Activated T-helper 17 cell treated with anti-CD3 and anti-CD28 coated beads, Interleukin-2, amount 50 U/mL, for 72 hours (primary cell): Measurements from ENCODE around the gene DHX15. TPM values are rescaled to one million over a fixed set of nuclear protein-coding genes. Genes with fewer than 3 reads are reported as not detected.

ENCODE experiments used
- ATAC-seq: fragments of 150-1000 bp; cut with Tn5 transposase; replicated peaks from 2 replicates; pipeline ENCODE4 v1.10.0; 2021; ENCODE audit warnings: mild to moderate bottlenecking, moderate library complexity
- H3K27ac Mint-ChIP-seq: one replicate; pipeline ENCODE4 v1.8.0; 2022; ENCODE audit warnings: mixed read lengths
- H3K27me3 Mint-ChIP-seq: one replicate; pipeline ENCODE4 v1.8.0; 2022; ENCODE audit warnings: mixed read lengths
- H3K36me3 Mint-ChIP-seq: one replicate; pipeline ENCODE4 v1.8.0; 2022; ENCODE audit warnings: low read depth, mild to moderate bottlenecking, mixed read lengths
- H3K4me1 Mint-ChIP-seq: one replicate; pipeline ENCODE4 v1.8.0; 2022; ENCODE audit warnings: mixed read lengths
- H3K4me3 Mint-ChIP-seq: one replicate; pipeline ENCODE4 v1.8.0; 2022; ENCODE audit warnings: mild to moderate bottlenecking, mixed read lengths
- H3K9me3 Mint-ChIP-seq: one replicate; pipeline ENCODE4 v1.8.0; 2022; ENCODE audit warnings: mixed read lengths
- total RNA-seq, 2 donors: library from RNA; stranded (reverse); gene quantifications; one replicate each; pipeline ENCODE4 v1.2.3, GENCODE V29; 2022

DHX15 gene
- 100 to 1,000 TPM; 190 to 226 TPM for total RNA-seq

DNA sequence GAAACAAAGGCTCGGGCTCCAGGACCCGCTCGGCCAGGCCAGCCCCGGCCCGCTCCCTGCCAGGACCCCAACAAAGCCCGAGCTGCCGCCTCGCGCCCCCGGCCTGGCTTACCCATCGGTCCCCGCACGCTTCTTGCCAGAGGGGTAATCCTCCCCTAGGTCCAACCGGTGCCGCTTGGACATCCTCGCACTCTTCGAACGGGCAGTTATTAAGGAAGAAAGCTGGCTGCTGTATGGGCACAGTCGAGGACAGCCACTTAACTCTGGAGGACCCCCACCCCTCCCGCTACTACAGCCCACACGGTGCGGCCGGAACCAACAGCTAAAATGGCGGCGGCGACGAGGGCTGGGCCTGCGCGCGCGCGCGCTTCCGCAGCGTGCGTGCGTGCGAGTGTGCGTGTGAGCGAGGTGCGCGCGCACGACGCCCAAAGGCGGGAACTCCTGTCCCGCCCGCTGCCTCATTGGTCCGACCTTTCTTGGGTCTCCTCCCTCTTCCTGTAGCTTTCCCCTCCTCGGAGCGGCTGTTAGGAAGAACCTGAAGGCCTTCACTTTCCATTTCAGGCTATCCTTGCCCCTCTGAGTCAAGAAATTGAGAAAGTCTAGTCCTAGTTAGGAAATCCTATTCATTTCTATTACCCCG is at the start of gene DHX15:
Gene DHX15, minus strand, starts transcription at position 344 of the 640 bp plus-strand sequence. Its CDS starts 161 bp downstream, at position 183.
- peak within 1 kb of the TSS; percentile 89 for H3K4me3 Mint-ChIP-seq
- H3K4me1 Mint-ChIP-seq, result peaks cover 17% of the 10 kb centered on the region
- H3K36me3 Mint-ChIP-seq, result peaks cover 49% of the 10 kb centered on the region

DNA sequence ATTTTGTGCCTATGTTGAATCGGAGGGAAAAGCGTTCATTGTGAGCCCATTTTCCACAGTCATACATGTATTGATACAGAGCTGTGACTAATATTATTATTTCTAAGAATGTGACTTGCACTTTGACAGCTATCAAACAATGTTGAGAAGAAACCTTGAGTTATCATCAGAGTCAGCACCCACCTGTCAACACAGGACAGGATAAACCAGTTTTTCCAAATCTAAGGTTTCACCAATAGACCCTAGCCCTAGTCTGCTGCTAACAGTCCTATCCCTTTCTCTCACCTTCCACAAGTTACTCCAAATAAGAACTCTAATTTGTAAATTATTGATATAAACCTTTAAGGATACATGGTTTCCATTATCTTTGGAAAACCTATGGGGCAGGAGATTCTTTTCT is 47.7 kb upstream of the DHX15 start:
- no peaks in the 10 kb centered on the region for H3K36me3 Mint-ChIP-seq
- peaks cover 19% of the 10 kb centered on the region for H3K27me3 Mint-ChIP-seq
- H3K27ac Mint-ChIP-seq, result no peak overlapping the region
- no peak for ATAC-seq
- H3K9me3 Mint-ChIP-seq, result peaks cover 4% of the 10 kb centered on the region
- no peak overlapping the region for H3K4me3 Mint-ChIP-seq
- H3K4me1 Mint-ChIP-seq, result no peaks in the 10 kb centered on the region

More for the DNA sequence above, at the start of gene DHX15:
- Mint-ChIP-seq H3K9me3 (no peaks in the 10 kb centered on the region), H3K27ac (peak within 1 kb of the TSS; percentile 94), H3K27me3 (no peaks in the 10 kb centered on the region)
- peak; percentile 95 for ATAC-seq

DNA sequence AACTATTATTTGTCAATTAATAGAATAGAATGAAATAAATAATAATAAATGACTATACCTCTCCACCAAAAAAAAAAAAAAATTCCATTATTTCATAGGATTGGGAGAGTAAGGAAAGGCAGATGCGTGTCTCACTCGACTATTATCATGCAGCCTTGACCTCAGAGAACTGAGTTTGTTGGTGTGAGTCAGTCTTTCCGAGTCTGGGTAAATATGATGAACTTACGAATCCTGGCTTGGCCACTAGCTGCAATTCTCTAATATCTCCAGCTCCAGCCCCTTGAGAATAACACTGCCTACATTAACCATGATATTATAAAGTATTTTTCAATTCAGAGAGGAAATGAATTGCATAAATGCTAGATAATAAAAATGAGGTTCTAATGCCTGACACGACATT is 46.6 kb upstream of the DHX15 start:
- H3K9me3 Mint-ChIP-seq, result peaks cover 4% of the 10 kb centered on the region
- H3K27me3 Mint-ChIP-seq, result peaks cover 19% of the 10 kb centered on the region
- ATAC-seq, result no peak
- no peaks in the 10 kb centered on the region for H3K36me3 Mint-ChIP-seq
- H3K4me1 Mint-ChIP-seq, result no peaks in the 10 kb centered on the region
- H3K4me3 Mint-ChIP-seq, result no peak overlapping the region
- H3K27ac Mint-ChIP-seq, result no peak overlapping the region

DNA sequence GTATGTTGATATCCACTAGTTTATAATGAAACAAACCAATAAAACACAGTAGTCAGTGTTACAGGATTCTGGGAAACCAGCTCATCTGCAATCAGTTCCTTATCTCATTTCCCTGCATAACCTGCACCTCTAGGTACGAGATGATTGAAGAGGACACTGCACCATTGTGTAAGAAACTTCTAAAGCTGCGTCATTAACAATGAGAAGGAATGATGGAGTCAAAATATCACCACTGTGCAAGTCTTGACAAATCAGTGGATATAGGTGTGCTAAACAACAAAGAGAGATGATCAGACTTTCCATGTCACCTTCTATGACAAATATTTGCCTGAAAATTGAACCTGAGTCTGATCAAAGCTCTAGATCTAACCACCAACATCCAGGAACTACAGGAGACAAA is 40.7 kb upstream of the DHX15 start:
- Mint-ChIP-seq H3K36me3 (no peaks in the 10 kb centered on the region), H3K27ac (no peak overlapping the region), H3K9me3 (peaks cover 9% of the 10 kb centered on the region), H3K4me1 (no peaks in the 10 kb centered on the region), H3K4me3 (no peak overlapping the region), H3K27me3 (peaks cover 27% of the 10 kb centered on the region)
- ATAC-seq, result no peak

DNA sequence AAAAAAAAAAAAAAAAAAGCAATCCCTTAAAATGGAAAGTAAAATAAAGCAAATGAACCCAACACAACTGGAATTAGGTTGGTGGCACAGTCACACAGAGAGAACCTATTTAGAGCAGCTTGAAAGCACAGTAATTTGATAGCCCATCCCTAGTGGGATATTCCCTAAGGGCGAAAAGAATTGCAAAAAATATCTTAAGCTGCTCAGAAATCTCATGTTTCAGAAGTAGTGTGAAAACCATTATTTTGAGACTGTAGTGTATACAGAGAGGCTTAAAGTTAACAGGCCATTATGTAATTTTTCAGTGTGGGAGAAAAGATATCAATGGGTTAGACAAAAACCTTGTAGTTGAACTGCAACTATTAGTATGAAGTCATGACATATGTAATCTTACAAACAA is 40.0 kb upstream of the DHX15 start:
- H3K27me3 Mint-ChIP-seq, result peaks cover 24% of the 10 kb centered on the region
- no peak for ATAC-seq
- no peak overlapping the region for H3K27ac Mint-ChIP-seq
- no peak overlapping the region for H3K4me3 Mint-ChIP-seq
- no peaks in the 10 kb centered on the region for H3K4me1 Mint-ChIP-seq
- H3K36me3 Mint-ChIP-seq, result no peaks in the 10 kb centered on the region
- H3K9me3 Mint-ChIP-seq, result peaks cover 12% of the 10 kb centered on the region

DNA sequence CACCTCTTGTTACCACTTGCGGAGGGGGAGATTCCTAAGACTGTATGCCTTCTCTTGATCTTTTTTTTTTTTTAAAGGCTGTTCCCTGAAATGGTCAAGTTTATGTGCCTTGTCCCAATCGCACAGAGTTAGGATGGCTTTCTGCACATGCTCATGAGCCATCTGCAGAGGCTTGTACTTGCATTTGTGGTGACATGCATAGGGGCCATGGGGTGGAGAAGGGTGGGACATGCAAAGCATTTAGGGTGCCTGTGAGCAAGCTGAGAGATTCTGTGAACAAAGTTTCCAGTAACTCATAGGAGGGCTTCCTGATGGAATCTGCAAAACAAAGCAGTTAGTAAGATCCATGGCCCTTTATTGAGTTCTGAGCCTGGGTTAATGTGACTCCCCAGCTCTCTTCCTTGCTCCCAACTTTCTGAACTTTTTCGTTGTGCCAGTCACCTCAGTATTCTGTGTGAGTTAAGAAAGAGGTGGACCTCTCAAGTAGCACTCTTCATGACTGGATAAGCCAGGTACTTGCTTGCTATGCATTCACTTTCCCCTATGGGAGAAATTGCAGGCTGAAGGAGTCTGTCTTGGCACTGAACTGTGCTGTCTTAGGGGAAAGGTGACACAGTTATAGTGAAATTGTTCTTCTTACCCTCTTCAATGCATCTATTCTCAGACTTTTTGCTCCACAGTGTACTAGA is 37.9 kb upstream of the DHX15 start:
- Mint-ChIP-seq H3K9me3 (peaks cover 15% of the 10 kb centered on the region), H3K4me3 (no peak overlapping the region), H3K36me3 (no peaks in the 10 kb centered on the region), H3K4me1 (no peaks in the 10 kb centered on the region), H3K27me3 (peaks cover 14% of the 10 kb centered on the region), H3K27ac (no peak overlapping the region)
- no peak for ATAC-seq

DNA sequence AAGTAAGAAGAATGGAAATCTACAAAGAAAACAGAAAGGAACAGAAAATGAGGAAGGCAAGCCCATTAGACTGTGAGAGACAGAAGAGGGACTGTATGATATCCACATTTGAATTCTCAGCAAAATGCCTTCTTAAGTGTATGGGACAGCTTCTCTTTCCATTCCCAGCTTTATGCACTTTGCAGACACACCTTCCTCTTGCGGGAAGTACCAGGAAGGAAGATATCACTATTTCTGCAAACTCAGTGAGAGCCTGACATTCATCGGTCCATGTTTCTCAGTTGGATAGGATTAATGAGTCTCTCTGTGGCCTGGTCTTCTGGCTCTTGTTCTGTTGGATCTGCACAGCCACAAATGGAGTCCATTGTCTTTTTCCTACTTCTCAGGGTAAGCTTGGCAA is 31.6 kb upstream of the DHX15 start:
- peaks cover 14% of the 10 kb centered on the region for H3K27me3 Mint-ChIP-seq

DNA sequence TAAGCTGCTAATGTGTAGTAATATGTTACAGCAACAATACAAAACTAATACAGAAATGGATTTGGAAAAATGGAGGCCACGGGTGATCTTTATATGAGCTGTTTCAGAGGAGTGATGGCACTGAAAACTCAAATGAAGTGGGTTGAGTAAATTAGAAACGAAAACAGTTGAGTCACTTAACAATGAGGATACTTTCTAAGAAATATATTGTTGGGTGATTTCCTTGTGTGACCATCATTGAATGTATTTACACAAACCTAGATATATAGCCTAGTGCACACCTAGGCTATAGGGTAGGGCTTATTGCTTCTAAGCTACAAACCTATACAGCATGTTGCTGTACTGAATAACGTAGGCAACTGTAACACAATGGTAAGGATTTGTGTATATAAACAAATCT is 30.5 kb upstream of the DHX15 start:
- H3K4me3 Mint-ChIP-seq, result no peak overlapping the region
- peak; percentile 82 for ATAC-seq
- no peaks in the 10 kb centered on the region for H3K4me1 Mint-ChIP-seq
- peaks cover 18% of the 10 kb centered on the region for H3K27me3 Mint-ChIP-seq
- H3K36me3 Mint-ChIP-seq, result no peaks in the 10 kb centered on the region
- peaks cover 7% of the 10 kb centered on the region for H3K9me3 Mint-ChIP-seq
- H3K27ac Mint-ChIP-seq, result no peak overlapping the region

More for the DNA sequence above, 31.6 kb upstream of the DHX15 start:
- no peaks in the 10 kb centered on the region for H3K4me1 Mint-ChIP-seq
- no peak for ATAC-seq
- H3K36me3 Mint-ChIP-seq, result no peaks in the 10 kb centered on the region
- H3K27ac Mint-ChIP-seq, result no peak overlapping the region
- peaks cover 13% of the 10 kb centered on the region for H3K9me3 Mint-ChIP-seq
- H3K4me3 Mint-ChIP-seq, result no peak overlapping the region

DNA sequence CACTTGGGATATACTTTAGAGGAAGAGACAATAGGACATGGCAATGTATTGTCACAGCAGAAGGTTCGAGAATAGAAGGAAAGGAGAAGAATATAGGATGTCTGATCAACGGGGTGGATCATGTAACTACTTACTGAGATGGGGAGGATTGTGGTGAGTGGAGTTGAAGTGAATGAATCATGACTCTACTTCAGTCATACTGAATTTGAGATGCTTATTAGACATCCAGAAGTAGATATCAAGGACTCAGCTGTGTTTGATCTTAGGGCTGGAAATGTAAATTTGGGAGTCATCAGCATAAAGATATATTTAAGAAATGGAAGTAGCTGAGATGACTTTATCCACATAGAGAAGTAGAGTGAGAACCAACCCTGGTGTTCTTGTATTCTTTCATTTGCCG is 29.1 kb upstream of the DHX15 start:
- peak; percentile 59 for ATAC-seq
- H3K27ac Mint-ChIP-seq, result no peak overlapping the region
- H3K4me3 Mint-ChIP-seq, result no peak overlapping the region
- no peaks in the 10 kb centered on the region for H3K36me3 Mint-ChIP-seq
- H3K4me1 Mint-ChIP-seq, result no peaks in the 10 kb centered on the region
- peaks cover 22% of the 10 kb centered on the region for H3K27me3 Mint-ChIP-seq
- no peaks in the 10 kb centered on the region for H3K9me3 Mint-ChIP-seq

DNA sequence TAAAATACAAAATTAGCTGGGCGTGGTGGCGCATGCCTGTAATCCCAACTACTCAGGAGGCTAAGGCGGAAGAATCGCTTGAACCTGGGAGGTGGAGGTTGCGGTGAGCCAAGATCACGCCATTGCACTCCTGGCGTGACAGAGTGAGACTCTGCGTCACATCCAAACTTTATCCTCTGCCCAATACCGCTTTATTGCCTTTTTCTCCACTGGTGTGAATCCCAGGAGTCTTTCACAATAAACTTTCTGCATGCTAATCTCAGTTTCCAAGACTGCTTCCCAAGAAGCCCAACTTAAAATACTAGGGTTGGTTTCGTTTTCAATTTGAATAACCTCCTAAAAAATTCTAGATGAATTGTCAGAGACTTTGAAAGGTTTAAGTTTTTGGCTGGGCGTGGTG is 27.2 kb upstream of the DHX15 start:
- Mint-ChIP-seq H3K27me3 (peaks cover 22% of the 10 kb centered on the region), H3K27ac (no peak overlapping the region), H3K4me3 (no peak overlapping the region), H3K36me3 (no peaks in the 10 kb centered on the region), H3K9me3 (no peaks in the 10 kb centered on the region), H3K4me1 (no peaks in the 10 kb centered on the region)
- no peak for ATAC-seq

DNA sequence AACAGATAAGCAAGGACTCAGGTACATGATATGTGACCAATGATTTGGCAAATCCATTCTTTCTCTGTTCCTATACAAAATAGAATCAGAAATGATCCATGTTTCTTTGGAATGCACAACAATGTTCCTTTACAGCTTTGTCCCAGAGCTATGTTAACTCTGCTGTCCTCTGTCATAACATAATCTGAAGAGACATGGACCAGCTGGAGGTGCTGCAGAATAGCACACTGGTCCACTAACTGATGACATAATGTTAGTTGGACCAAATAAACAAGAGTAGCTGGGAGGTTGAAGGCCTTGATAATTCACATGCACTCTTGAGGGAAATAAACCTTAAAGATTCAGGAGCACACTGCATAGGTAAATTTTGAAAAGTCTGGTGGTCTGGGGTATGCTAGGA is 23.0 kb upstream of the DHX15 start:
- Mint-ChIP-seq H3K27me3 (peaks cover 12% of the 10 kb centered on the region), H3K4me1 (no peaks in the 10 kb centered on the region), H3K9me3 (no peaks in the 10 kb centered on the region), H3K4me3 (no peak overlapping the region), H3K36me3 (no peaks in the 10 kb centered on the region), H3K27ac (no peak overlapping the region)
- ATAC-seq, result no peak

DNA sequence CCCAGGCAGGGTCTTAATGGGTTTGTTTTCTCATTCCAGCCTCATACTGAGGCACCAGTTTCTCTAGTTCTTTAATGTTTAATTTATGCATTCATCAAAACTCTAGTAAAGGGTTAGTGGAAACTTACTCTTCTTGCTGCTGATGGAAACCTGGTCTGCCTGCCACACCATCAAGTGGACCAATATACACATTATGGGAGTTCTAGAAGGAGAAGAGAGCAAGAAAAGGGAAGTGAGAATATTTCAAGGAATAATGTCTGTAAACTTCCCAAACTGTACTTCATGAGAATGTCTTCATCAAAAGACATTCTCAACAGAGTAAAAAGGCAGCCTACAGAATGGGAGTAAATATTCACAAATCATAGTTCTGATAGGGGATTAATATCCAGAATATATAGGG is 20.9 kb upstream of the DHX15 start:
- Mint-ChIP-seq H3K4me1 (no peaks in the 10 kb centered on the region), H3K27ac (no peak overlapping the region), H3K4me3 (no peak overlapping the region), H3K9me3 (no peaks in the 10 kb centered on the region), H3K36me3 (no peaks in the 10 kb centered on the region), H3K27me3 (peaks cover 7% of the 10 kb centered on the region)
- ATAC-seq, result no peak

DNA sequence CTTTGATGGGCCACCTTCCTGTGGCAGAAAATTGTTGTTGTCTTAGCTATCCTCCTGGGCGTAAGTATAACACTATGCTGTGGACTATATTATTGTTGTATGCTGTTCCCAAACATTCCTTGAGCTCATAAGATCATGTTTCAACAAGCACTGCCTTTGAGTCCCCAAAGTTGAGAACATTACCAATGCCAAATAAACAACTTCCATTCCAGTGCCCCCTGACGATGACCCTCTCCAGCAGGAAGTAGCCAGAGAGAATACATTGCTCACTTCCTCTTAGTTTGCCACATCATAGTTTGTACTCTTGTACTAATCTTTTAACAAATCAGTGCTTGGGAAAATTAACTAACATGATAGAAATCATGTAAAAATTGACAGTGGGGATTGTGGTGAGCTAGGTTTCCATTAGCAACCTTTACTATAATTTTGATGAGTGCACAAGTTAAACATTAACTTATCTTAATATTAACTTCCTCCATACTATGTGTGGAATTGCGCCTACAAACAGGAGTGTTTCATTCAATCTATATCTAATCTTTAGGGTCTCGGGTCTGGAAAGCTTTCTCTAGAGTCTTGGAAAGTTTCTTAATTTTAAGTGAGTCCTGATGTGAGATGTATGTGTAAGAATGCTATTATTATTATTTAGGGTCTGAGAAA is 20.3 kb upstream of the DHX15 start:
- H3K9me3 Mint-ChIP-seq, result no peaks in the 10 kb centered on the region
- no peaks in the 10 kb centered on the region for H3K36me3 Mint-ChIP-seq
- peaks cover 4% of the 10 kb centered on the region for H3K27me3 Mint-ChIP-seq
- ATAC-seq, result no peak
- H3K4me1 Mint-ChIP-seq, result no peaks in the 10 kb centered on the region
- H3K27ac Mint-ChIP-seq, result no peak overlapping the region
- H3K4me3 Mint-ChIP-seq, result no peak overlapping the region

DNA sequence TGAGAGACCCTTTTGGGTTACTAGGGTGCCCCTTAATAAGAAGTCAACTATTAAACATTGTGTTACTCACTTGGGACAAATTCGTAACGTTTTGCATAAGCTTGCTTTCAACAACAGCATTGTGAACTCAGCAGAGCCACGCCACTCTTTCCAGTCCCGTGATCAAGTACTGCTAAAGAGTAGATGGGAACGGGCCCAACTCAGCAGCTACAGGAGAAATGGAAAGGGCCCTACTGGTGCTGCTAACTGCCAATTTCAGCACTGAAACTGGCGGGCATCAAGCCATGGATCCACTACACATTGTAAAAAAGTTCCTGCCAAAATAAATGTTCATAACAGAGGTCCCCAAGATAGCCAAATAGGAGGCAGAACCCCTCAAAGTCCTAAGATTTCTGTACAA is 19.0 kb upstream of the DHX15 start:
- H3K27me3 Mint-ChIP-seq, result peaks cover 3% of the 10 kb centered on the region
- no peaks in the 10 kb centered on the region for H3K36me3 Mint-ChIP-seq
- H3K4me3 Mint-ChIP-seq, result no peak overlapping the region
- no peaks in the 10 kb centered on the region for H3K9me3 Mint-ChIP-seq
- no peak overlapping the region for H3K27ac Mint-ChIP-seq
- ATAC-seq, result no peak
- no peaks in the 10 kb centered on the region for H3K4me1 Mint-ChIP-seq

DNA sequence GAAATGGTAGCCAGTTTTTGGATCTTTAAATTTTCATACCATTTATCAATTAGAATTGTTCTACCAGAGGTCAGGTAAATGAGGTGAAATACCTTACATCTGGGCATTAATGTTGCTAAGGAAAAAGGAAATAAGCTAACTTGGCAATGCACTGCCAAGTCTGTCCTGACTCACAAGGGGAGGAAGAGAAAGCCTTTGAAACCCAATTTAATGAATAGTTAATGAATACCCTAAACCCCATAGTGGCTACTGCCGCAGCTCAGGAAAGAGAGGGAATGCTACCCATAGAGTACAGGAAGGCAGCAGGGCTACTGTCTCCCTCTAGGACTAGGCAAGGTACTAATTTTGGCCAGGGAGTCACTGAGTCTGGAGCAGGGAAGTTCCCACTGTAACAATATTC is 16.8 kb upstream of the DHX15 start:
- ATAC-seq, result no peak
- Mint-ChIP-seq H3K4me1 (no peaks in the 10 kb centered on the region), H3K27me3 (peaks cover 3% of the 10 kb centered on the region), H3K36me3 (no peaks in the 10 kb centered on the region), H3K27ac (no peak overlapping the region), H3K9me3 (no peaks in the 10 kb centered on the region), H3K4me3 (no peak overlapping the region)
